RPMI8226 (cell line): ENCODE measurements around the gene PTPRN2.

ENCODE experiments used
- DNase-seq: peaks from one replicate; pipeline ENCODE4 v3.0.0-alpha.2; 2015

The PTPRN2 gene

DNA sequence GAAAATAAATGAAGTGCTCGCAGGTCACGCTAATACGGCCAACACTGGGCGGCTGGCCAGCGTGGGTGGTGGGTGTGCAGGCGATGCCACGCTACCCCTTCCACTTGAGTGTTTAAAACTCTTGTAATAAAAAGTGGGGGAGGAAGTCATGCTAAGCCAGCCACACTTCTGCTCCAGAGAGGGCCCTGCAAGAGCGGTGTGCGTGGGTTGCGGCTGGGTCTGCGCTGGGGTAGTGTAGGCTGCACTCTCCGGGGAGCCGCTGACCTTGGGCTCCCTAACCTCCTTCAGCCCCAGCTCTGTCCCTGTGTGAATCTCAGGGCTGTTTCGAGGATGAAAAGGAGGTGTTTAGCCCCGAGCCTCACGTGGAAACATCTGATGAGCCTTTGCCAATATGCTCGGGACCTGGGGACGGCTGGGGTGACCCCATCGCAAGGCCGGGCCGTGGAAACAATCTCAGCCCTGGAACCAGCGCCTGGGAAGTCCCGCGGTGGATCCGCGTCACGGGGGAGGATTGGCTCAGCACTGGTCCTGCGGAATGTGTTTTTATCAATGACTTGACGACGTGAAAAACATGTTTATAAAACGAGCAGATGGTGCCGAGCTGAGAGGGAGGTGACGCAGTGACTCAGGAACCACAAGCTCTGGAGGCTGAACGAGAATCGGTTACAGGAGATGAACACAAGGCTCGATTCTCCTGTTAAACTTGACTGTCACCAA, 972.4 kb downstream of the PTPRN2 start:
- no peak for DNase-seq

DNA sequence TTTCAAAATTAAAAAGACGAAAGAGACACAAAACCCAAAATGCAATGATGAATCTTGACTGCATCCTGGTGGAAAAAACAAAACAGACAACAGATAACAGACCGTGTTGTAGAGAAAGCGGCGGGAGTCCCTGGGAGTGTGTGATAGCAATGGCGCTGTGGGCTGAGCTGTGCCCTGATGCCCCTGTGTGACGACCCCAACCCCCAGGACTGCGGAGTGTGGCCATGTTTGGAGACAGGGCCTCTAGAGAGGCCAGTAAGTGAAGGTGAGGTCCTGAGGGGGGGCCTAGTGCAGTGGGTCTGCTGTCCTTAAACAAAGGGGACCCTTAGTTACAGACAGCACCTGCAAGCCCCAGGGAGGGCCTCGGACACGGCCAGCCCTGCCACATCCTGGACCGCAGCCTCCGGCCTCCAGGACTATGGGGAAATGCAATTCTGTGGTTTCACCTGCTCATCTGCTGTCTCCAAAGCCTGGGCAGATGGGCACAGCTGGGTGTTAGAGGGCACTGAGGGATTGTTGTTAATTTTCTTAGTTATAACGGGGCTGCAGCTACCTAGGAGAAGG, 973.1 kb downstream of the PTPRN2 start:
- peak; percentile 23 for DNase-seq

DNA sequence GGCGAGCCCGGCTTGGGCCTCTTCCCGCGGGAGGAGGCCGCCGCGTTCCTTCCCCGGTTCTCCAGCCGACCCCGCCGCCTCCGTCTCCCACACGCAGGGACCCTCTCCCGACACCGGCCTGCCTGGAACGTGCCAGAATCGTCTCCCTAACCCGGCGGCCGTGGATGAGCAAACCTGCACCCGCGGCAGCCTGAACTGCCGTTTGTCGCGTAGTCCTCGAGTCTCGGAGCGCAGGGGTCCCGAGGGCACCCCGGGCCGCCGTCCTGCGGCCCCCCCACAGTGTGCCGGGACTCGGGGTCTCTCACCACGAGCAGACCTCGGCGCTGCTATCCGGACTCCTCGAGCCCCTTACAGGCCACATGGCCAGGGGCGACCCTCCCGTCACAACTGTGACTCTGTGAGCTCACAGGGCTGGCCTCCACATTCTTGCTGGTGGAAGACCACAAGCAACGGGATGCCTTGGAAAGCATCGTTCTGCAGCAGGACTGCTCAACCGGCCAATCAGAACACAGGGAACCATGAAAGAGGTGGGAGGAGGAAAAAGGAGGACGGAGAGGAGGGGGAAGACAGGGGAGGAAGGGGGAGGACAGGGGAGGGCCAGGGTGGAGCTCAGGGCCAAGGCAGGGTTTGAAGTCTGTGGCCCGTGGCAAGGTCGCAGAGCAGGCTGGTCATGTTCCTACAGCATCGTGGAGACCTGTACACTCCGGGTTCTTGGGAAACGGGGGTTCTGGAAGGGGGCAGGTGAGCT, 973.9 kb downstream of the PTPRN2 start:
- DNase-seq = no peak

- DNase-seq = peak; percentile 26
These were observed 974.7 kb downstream of the PTPRN2 start for GRCh38 chr7:157612664-157613561.

DNA sequence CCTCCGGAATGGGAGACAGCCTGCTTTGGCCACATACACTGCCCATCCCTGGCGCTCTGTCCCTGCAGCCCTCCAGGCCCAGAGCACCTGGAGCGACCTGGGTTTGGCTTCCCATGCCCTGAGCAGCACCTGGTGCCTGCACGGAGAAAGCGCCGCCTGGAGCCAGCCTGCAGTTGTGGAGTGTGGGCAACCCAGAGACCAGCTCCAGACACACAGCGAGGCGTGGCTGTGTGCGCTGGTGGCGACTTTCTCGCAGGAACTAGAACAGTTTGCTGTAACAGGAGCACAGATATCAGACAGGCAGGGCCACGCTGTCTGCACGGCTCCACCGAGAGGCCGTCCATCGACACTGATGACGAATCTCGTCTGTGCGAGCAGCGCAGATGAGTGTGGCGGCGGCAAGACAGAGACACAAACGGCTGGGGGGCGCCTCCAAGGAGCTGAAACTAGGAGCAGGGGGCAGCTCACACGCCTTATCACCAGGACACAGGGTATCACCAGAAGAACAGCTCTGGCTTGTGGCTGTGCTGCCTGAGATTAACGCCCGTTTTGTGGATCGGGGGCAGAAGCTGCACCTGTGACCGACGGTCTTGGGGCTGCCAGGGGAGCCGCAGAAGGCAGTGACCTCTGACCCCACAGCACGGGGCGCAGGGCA, 975.5 kb downstream of the PTPRN2 start:
- no peak for DNase-seq

GRCh38 chr7:157611341-157611740, 976.3 kb downstream of the PTPRN2 start:
- DNase-seq = no peak

- no peak for DNase-seq
These were observed 976.8 kb downstream of the PTPRN2 start for GRCh38 chr7:157610671-157611295.

DNA sequence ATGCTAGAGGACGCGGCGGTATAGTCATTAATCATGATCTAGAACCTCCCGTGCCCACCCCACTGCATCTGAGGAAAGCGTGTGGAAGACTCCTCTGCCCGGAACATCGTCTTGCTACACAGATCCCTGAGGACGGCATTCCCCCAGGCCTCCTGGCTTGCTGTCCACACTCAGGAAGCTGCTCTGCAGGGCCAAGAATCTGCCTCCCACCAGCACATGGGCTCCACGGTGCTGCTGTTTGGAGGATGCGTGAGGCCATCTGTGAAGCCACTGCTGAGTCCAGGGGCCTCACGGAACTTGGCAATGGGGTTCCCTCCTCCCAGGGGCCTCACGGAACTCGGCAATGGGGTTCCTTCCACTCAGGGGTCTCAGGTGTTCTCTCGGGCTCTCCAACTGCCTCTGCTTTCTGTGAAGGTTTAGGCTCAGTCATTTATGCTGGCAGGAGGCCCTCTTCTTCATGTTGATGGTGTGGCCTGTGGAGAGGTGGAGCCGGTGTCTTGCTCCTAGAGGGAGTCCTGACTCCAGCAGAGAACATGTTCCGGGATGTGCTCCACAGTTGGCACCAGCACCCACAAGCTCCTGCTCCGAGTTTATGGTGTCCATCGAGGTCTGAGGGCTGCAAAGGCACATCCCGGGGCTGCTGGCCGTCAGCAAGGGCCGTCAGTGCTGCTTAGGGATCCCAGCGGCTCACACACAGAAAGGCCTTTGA, 977.5 kb downstream of the PTPRN2 start:
- DNase-seq = no peak

DNA sequence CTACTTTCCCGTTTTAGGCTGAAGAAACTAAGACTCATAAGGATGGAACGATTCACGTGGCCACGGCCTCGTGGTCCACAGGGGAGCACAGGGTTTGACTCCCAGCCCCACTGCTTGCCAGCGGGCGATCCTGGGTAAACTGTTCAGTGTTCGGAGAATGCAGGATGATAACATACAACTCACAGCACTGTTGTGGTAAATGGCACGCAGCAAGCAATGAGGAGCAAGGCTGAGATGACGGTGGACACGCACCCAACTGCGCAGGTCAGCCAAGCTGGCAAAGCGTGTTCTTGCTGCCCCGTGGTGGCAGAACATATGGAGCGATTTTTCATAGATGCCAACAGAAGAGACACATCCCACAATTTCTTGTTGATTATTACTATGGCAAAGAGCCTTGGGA, 978.1 kb downstream of the PTPRN2 start:
- DNase-seq = no peak

GRCh38 chr7:157607218-157607617, 980.4 kb downstream of the PTPRN2 start:
- no peak for DNase-seq

- no peak for DNase-seq
These were observed 981.5 kb downstream of the PTPRN2 start for GRCh38 chr7:157606140-157606539.

DNA sequence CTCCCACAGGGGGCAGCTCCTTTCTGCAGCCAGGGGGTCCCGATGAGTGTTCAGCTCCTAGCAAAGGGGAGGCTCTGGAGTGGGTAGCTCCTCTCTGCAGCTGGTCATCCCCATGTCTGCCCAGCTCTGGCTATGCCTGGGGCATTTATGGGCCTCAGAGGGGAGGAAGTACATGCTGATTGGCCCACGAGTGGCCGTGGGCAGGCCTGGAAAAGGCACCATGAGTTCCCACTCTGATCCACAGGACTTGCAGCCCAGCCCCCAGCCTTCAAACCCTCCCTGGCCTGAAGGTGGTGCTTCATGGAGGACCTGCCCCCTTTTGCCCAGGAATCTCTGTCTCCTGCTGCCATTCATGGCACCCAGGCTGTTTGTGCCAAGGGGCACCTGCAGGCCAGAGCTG, 982.0 kb downstream of the PTPRN2 start:
- no peak for DNase-seq

GRCh38 chr7:157604661-157605381, 982.8 kb downstream of the PTPRN2 start:
- no peak for DNase-seq

GRCh38 chr7:157603716-157604115, 983.9 kb downstream of the PTPRN2 start:
- no peak for DNase-seq

GRCh38 chr7:157603005-157603404, 984.6 kb downstream of the PTPRN2 start:
- DNase-seq = no peak

DNA sequence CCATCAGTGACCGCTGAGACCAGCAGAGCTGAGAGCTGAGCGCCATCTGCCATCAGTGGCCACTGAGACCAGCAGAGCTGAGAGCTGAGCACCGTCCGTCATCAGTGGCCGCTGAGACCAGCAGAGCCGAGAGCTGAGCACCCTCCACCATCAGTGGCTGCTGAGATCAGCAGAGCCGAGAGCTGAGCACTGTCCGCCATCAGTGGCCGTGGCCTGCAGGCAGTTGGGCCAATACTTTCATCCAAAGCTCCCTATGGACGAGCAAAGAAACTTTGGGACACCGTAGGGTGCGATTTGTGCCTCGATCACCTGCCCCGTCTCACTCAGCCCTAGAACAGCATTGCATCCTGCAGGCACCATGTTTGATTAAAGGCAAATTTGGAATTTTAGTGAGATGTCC, 985.0 kb downstream of the PTPRN2 start:
- DNase-seq = no peak

DNA sequence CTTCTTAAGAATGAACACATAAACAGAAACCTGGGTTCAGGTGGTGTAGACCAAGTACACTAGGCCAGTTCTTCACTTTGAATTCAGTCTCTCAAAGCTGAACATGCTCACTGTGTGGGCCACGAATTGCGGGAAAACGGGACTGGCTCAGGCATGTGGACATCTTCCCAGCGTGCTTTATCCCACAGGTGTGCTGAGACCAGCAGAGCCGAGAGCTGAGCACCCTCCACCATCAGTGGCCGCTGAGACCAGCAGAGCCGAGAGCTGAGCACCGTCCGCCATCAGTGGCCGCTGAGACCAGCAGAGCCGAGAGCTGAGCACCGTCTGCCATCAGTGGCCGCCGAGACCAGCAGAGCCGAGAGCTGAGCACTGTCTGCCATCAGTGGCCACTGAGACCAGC, 985.5 kb downstream of the PTPRN2 start:
- DNase-seq = no peak

DNA sequence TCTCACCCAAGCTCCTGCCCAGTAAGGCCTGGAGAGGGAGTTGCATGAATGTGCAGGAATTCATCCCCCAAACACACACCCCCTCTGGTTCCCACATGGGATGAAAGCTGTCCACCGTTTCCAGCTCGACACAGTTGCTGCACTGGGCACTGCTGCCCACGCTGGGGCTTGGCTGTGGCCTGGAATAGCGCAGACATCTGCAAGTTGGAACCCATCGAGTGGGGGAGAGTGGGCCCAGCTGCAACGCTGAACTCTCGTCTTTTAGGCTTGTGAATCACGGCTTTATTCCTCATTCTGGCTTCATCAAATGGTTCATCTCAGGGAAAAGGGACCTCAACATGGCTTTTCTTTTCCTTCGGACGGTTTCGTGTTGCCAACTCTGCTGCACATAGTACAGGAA, 986.1 kb downstream of the PTPRN2 start:
- no peak for DNase-seq

DNA sequence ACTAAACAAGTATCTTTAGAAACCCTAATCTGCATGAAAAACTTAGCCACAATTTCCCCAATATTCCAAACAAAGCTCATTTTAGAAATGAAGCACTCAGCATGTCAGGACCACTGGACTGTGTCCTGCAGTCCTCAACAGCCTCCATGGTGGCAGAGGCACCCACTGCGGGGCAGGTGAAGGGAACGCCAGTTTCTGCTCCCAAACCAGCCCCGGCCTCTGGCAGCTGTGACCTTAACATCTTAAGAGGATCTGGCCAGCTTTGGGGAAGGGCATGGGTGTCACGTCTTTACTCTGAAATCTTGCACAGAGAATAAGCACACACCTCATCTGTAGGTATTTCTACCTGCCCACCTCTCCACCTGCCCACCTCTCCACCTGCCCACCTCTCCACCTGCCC, 988.1 kb downstream of the PTPRN2 start:
- no peak for DNase-seq

- no peak for DNase-seq
These were observed 990.1 kb downstream of the PTPRN2 start for GRCh38 chr7:157597562-157597961.

- DNase-seq = no peak
These were observed 990.7 kb downstream of the PTPRN2 start for GRCh38 chr7:157596881-157597280.
